ENCODE results near the gene SDC4. TPM values are rescaled to one million over a fixed set of nuclear protein-coding genes. Genes with fewer than 3 reads are reported as not detected.

The SDC4 gene
- total and polyA plus RNA-seq, 10 of the 15 experiments (the other 5 are each of a cell fraction or from before 2014, with no cell fraction given): 0.52 to 11.3 (median 1.4) TPM

DNA sequence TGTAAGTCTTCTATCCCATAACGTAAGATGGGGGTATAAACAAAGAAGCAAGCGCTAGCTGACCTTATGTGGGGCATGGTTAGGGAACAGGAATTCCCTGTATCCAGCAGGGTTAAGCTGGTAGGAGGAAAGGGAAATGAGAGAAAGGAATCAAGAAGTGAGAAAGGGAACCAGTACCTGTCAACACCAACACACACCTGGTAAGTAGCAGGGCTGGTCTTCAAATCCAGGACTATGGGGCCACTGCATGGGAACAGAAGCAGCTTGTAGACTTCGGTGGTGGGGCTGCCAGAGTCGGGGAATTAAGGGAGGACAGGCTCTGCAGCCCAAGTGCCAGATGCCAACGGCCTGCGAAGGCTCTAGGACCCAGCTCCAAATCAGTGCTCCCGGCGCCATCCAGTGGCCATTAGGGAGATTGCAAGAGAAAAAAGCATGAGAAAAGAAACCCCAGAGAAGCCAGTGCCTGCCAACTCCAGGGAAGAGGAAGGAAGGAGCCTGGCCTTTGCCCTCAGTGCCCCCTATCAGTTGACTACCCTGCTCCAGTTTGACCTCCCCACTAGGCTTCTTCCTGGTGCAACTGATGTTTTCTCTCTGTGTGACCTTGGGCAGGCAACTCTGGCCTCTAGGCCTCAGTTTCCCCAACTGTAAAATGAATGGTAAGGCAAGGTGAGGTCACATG is 57.4 kb downstream of the SDC4 start (continued):
- TF ChIP-seq NR2F1 (conservative IDR thresholded peaks at IDR 0.05) (no peak), RFX5 (IDR thresholded peaks at IDR 0.05; ENCODE audit: low read depth, low read length) (no peak), IKZF2 (IDR thresholded peaks at IDR 0.05) (peak; percentile 27 to 55; a peak in 2 of 4 replicates), CREM (IDR thresholded peaks at IDR 0.05; ENCODE audit: low read depth) (no peak), ETV6 (conservative IDR thresholded peaks at IDR 0.05 in 1 of 2, IDR thresholded peaks at IDR 0.05 in 1 of 2; ENCODE audit: borderline replicate concordance in 1 of 2, low read depth in 1 of 2) (no peak), USF2 (IDR thresholded peaks at IDR 0.05; ENCODE audit: borderline replicate concordance, low read depth, low read length) (no peak), HCFC1 (IDR thresholded peaks at IDR 0.05; ENCODE audit: low read length) (no peak), SIN3A (IDR thresholded peaks at IDR 0.05; ENCODE audit: low read depth, low read length) (no peak)

DNA sequence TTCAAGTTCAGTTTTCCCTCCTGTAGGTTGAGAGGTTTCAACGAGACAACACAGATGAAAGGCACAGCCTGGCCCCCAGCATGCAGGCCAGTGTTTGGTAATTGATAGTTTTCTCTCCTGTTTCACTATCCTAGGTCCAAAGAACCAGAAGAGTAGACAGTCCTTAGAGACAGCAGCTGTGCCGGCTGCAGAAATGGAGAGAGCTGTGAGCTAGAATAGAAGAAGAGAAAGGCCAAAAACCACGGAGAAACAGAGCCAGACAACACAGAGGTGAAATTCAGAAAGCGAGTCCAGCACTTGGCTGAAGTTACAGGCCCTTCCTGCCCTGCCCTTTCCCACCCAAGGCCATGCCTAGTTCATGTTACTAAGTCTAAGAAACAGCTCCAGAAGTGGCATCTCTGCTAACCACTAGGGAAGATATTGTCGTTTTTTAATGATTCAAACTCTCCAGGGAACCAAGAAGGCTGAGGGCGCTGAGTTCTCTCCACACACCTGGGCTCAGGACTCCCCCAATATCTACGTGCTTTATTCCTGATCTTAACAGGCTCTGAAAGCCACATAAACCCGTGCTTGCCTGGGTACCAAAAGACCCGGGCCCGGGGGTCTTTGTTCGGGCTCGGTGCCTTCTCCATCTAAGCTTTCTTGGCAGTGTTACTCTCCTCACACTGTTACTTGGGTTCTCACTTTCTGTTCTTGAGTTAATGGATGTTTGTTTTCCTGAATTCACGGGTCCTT is 58.1 kb downstream of the SDC4 start:
- H3K36me3 ChIP-seq (ENCODE audit: control insufficient read depth in 2 of 2, insufficient read depth in 2 of 2, low read length in 1 of 2): no peaks in the 10 kb centered on the region
- DNase-seq (ENCODE audit: low read depth, low spot score) (no peak), FAIRE-seq (no peak), ATAC-seq (no peak)
- H3K27ac ChIP-seq (ENCODE audit: control insufficient read depth, insufficient read depth): no peak overlapping the region
- H3K4me2 ChIP-seq (ENCODE audit: control insufficient read depth, insufficient read depth): no peak overlapping the region
- peaks cover 6 to 7% of the 10 kb centered on the region in 2 experiments; a peak in 3 of 4 replicates for H3K27me3 ChIP-seq (replicated peaks in 1 of 2; ENCODE audit: control insufficient read depth in 2 of 2, insufficient read depth in 2 of 2, low read length in 1 of 2)
- RAD21 ChIA-PET (ENCODE audit: unreplicated experiment): interaction anchor here (1.0 to 2.2 kb wide), 6 partner anchors 12 to 246 kb away, joined by 3 to 7 read pairs (median 4); no protein-coding TSS in a partner anchor
- H3K4me3 ChIP-seq: no peak overlapping the region
- POLR2A ChIA-PET: interaction anchor here (0.6 kb wide), 1 partner anchor 13 kb away, joined by 3 read pairs; no protein-coding TSS in a partner anchor
- SMC1A ChIA-PET (ENCODE audit: uncharacterized antibody, unreplicated experiment): interaction anchor here (0.6 to 2.9 kb wide), 11 partner anchors 11 to 480 kb away, joined by 3 to 14 read pairs (median 5); no protein-coding TSS in a partner anchor
- H2AFZ ChIP-seq (ENCODE audit: control insufficient read depth, low read depth, low read length): no peak overlapping the region
- in situ Hi-C loops (cut with MboI): no loop called here
- no peaks in the 10 kb centered on the region; the same call in 2 of the 3 replicates for H3K9me3 ChIP-seq (replicated peaks; ENCODE audit: control insufficient read depth, insufficient read depth, low read length)
- CTCF ChIA-PET: interaction anchor here (0.6 to 6.3 kb wide), 29 partner anchors 9 to 481 kb away, joined by 3 to 53 read pairs (median 4); partner anchors contain the start of genes KCNS1, PABPC1L, PIGT and WFDC12
- TF ChIP-seq NFYB (IDR thresholded peaks at IDR 0.05; ENCODE audit: insufficient read depth, low read depth, low read length): no peak
- no TSS peak for BruUV-seq (replicated peaks)
- 31% methylated on average over 13 of the region's 13 CpGs for WGBS (ENCODE audit: insufficient coverage, insufficient replicate concordance, low lambda C conversion rate, missing lambda C conversion rate)
- no peak overlapping the region for H3K9ac ChIP-seq (ENCODE audit: control insufficient read depth, insufficient read depth, low read length)
- no peaks in the 10 kb centered on the region for H3K79me2 ChIP-seq (ENCODE audit: control insufficient read depth, insufficient read depth, low read length)
- intact Hi-C loops (cut with micrococcal nuclease; ENCODE audit: unreplicated experiment): loop anchor here (5.0 kb wide), 4 partner anchors 153 to 253 kb away; no protein-coding TSS in a partner anchor
- no peaks in the 10 kb centered on the region for H3K4me1 ChIP-seq (ENCODE audit: control insufficient read depth, insufficient read depth, low read length)
- H4K20me1 ChIP-seq (ENCODE audit: control insufficient read depth, insufficient read depth): no peaks in the 10 kb centered on the region

Measured in GM12878 (cell line).